Measurements from ENCODE around the gene CCDC177.

CCDC177 gene

GRCh38 chr14:69531135-69531534 is 43.5 kb downstream of the CCDC177 start:
- no peak for DNase-seq (ENCODE audit: extremely low spot score)
- ChIA-PET POLR2A (interaction anchor here (0.6 kb wide), 1 partner anchor 477 kb away, joined by 5 read pairs; no protein-coding TSS in a partner anchor), CTCF (no interaction called here)
- no peak for TF ChIP-seq CTCF (IDR thresholded peaks at IDR 0.05; ENCODE audit: control extremely low read depth, extremely low read depth, low read depth, missing control alignments)

- no peak for TF ChIP-seq CTCF (IDR thresholded peaks at IDR 0.05; ENCODE audit: control extremely low read depth, extremely low read depth, low read depth, missing control alignments)
- POLR2A ChIA-PET: no interaction called here
- CTCF ChIA-PET: interaction anchor here (2.8 kb wide), 1 partner anchor 17 kb away, joined by 13 read pairs; no protein-coding TSS in a partner anchor
- no peak for DNase-seq (ENCODE audit: extremely low spot score)
These were observed 44.6 kb downstream of the CCDC177 start for GRCh38 chr14:69530095-69530494.

- no peak for DNase-seq (ENCODE audit: extremely low spot score)
- no peak for TF ChIP-seq CTCF (IDR thresholded peaks at IDR 0.05; ENCODE audit: control extremely low read depth, extremely low read depth, low read depth, missing control alignments)
- ChIA-PET POLR2A (no interaction called here), CTCF (interaction anchor here (1.1 to 2.8 kb wide), 2 partner anchors 13 to 18 kb away, joined by 5 to 13 read pairs; no protein-coding TSS in a partner anchor)
These were observed 45.1 kb downstream of the CCDC177 start for GRCh38 chr14:69529563-69529962.

GRCh38 chr14:69528930-69529329 is 45.7 kb downstream of the CCDC177 start:
- no peak for DNase-seq (ENCODE audit: extremely low spot score)
- TF ChIP-seq CTCF (IDR thresholded peaks at IDR 0.05; ENCODE audit: control extremely low read depth, extremely low read depth, low read depth, missing control alignments): no peak
- ChIA-PET CTCF (interaction anchor here (0.8 to 2.8 kb wide), 3 partner anchors 14 to 56 kb away, joined by 3 to 13 read pairs (median 5); no protein-coding TSS in a partner anchor), POLR2A (no interaction called here)

GRCh38 chr14:69528143-69528542 is 46.5 kb downstream of the CCDC177 start:
- TF ChIP-seq CTCF (IDR thresholded peaks at IDR 0.05; ENCODE audit: control extremely low read depth, extremely low read depth, low read depth, missing control alignments): no peak
- CTCF ChIA-PET: interaction anchor here (0.8 to 2.8 kb wide), 2 partner anchors 19 to 56 kb away, joined by 3 to 13 read pairs; no protein-coding TSS in a partner anchor
- DNase-seq (ENCODE audit: extremely low spot score): no peak
- POLR2A ChIA-PET: no interaction called here

- DNase-seq (ENCODE audit: extremely low spot score): no peak
- CTCF ChIA-PET: interaction anchor here (2.8 kb wide), 1 partner anchor 20 kb away, joined by 13 read pairs; no protein-coding TSS in a partner anchor
- POLR2A ChIA-PET: no interaction called here
- TF ChIP-seq CTCF (IDR thresholded peaks at IDR 0.05; ENCODE audit: control extremely low read depth, extremely low read depth, low read depth, missing control alignments): no peak
These were observed 47.0 kb downstream of the CCDC177 start for GRCh38 chr14:69527635-69528034.

Data from GM10248 (cell line).